Suprapubic skin (tissue), 4 donors: ENCODE measurements around the gene NUMA1. TPM values are rescaled to one million over a fixed set of nuclear protein-coding genes. Genes with fewer than 3 reads are reported as not detected.

Source experiments
- DNase-seq, 2 donors: peaks; one replicate each; pipeline ENCODE4 v3.0.0-alpha.2; 2019; ENCODE audit warnings: low spot score in 2 of 2
- H3K27ac ChIP-seq: fragments of 200-600 bp; sonication (generic); one replicate; pipeline ENCODE4 v1.5.1; 2019
- H3K27me3 ChIP-seq: fragments of 200-600 bp; sonication (generic); one replicate; pipeline ENCODE4 v1.5.1; 2019
- H3K36me3 ChIP-seq: fragments of 200-600 bp; sonication (generic); one replicate; pipeline ENCODE4 v1.5.1; 2019
- H3K4me1 ChIP-seq: fragments of 200-600 bp; sonication (generic); one replicate; pipeline ENCODE4 v1.5.1; 2019
- H3K4me3 ChIP-seq: fragments of 200-600 bp; sonication (generic); one replicate; pipeline ENCODE4 v1.5.1; 2019; ENCODE audit warnings: mild to moderate bottlenecking
- H3K9me3 ChIP-seq: fragments of 200-600 bp; sonication (generic); one replicate; pipeline ENCODE4 v1.5.1; 2019
- EP300 ChIP-seq: sonication (generic); formaldehyde crosslinking; IDR thresholded peaks from one replicate; pipeline ENCODE4 v1.6.1; 2017; ENCODE audit warnings: antibody characterized with exemption
- POLR2A ChIP-seq, 2 donors: fragments of 450-650 bp; IDR thresholded peaks; one replicate each; pipeline ENCODE4 v1.6.1; 2017; ENCODE audit warnings: antibody characterized with exemption in 2 of 2, mild to moderate bottlenecking in 2 of 2, moderate library complexity in 2 of 2
- POLR2AphosphoS5 ChIP-seq, 3 donors: sonication (generic); formaldehyde crosslinking; IDR thresholded peaks; one replicate each; pipeline ENCODE4 v1.6.1; 2017; ENCODE audit warnings: antibody characterized with exemption in 3 of 3
- WGBS: methylation state at CpG from one replicate; pipeline ENCODE4 v1.1.5; 2018; 5-methylcytosine and 5-hydroxymethylcytosine counted together
- total RNA-seq, 4 donors: library from RNA; depleted of rRNA; stranded (reverse); fragments of >200 nt; gene quantifications; one replicate each; pipeline ENCODE4 v1.1.0, GENCODE V29; 2016
- TF ChIP-seq, protein P1 (sequence below), 2 donors: fragments of 200-600 bp in 1 of 2; fragments of 450-650 bp in 1 of 2; sonication (generic) in 1 of 2; IDR thresholded peaks; one replicate each; pipeline ENCODE4 v1.5.1; 2016 to 2019; ENCODE audit warnings: antibody characterized with exemption in 2 of 2, mild to moderate bottlenecking in 1 of 2, moderate library complexity in 1 of 2

The NUMA1 gene
- total RNA-seq, 4 donors from 2014 or later = 296 to 845 (median 452) TPM

DNA sequence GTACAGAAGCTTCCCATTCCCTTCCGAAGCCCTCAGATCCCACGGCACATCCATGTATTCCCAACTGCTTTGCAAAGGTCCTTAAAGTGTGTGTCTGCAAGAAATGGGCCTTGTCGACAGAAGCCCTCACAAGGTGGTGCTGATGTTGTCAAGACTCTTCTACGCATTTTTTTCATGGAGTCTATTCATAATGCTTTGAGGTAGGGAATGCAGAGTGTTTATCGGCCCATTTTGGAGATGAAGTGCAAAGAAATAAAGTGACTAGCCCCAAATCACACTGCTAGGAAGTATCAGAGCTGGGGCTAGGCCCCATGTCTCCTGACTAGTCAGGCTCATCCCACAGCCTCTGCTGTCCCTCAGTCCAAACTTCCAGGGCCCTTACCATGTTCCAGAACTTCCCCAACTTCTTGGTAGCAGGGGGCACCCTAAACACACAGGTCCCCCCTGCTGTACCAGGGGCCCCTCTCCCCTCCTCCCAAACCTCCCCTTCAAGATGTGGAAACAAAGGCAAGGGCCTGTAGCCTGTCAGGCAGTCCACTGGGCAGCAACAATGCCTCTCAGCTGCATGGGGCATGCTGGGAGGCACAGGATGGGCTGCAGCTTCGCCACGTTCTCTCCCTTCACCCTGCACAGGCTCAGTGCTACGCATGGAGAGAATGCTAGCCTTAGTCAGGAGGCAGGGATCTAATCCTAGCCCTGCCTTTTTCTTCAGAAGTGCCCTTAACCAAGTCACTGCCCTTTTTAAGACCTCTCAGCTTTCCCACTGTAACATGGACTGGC, 73.8 kb downstream of the NUMA1 start:
- H3K4me1 ChIP-seq = peaks cover 5% of the 10 kb centered on the region
- H3K9me3 ChIP-seq = no peaks in the 10 kb centered on the region
- no peak overlapping the region for H3K4me3 ChIP-seq
- peaks cover 100% of the 10 kb centered on the region for H3K36me3 ChIP-seq
- no peak overlapping the region for H3K27ac ChIP-seq
- TF ChIP-seq POLR2AphosphoS5 (IDR thresholded peaks at IDR 0.05) = no peak
- no peak for TF ChIP-seq EP300
- TF ChIP-seq, protein P1, sequence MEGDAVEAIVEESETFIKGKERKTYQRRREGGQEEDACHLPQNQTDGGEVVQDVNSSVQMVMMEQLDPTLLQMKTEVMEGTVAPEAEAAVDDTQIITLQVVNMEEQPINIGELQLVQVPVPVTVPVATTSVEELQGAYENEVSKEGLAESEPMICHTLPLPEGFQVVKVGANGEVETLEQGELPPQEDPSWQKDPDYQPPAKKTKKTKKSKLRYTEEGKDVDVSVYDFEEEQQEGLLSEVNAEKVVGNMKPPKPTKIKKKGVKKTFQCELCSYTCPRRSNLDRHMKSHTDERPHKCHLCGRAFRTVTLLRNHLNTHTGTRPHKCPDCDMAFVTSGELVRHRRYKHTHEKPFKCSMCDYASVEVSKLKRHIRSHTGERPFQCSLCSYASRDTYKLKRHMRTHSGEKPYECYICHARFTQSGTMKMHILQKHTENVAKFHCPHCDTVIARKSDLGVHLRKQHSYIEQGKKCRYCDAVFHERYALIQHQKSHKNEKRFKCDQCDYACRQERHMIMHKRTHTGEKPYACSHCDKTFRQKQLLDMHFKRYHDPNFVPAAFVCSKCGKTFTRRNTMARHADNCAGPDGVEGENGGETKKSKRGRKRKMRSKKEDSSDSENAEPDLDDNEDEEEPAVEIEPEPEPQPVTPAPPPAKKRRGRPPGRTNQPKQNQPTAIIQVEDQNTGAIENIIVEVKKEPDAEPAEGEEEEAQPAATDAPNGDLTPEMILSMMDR (IDR thresholded peaks at IDR 0.05) = no peak
- no peak for TF ChIP-seq POLR2A (IDR thresholded peaks at IDR 0.05)
- no peaks in the 10 kb centered on the region for H3K27me3 ChIP-seq
- DNase-seq = peak in 1 of 2 donors; percentile 28
- 81% methylated on average over 8 of the region's 8 CpGs for WGBS

DNA sequence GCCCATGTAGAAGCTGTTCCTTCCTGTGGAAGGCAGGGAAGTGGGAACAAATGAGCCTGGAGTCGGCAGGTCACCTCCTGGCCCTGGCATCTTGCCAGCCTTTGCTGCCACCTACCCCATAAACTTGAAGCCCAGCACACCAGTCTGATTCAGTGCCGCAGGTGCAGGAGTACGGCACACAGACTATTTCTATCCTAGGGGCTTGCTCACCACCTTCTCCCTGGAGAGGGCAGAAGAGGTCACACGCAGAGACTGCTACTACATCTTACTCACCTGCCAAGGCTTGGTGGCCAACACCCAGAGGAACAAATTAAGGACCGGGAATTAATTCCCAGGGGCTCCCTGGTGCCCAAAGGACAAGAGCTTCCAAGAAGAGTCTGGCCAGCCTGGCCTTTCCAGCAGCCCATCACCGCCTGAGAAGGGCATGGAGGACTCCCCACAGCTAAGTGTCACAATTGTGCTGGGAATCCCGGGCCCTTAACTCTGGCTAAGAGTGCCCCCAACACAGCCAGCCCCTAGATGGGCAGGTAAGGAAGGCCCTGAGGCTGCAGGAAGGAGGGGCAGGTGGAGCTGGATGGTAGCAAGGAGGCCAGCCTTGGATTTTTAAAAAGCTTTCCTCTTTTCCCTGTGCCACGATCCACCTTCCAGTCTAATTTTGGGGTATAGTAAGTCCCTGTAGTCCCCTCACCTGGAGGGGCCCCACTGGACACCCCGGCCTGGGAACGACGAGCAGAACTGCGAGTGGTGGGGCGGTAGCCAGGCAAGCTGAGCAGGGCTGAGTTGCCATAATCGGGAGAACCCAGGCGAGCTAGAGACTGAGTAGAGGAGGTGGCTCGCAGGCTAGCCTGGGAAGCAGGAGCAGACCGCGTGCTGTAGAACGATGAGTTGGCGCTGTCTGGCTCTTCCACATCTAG, 74.7 kb downstream of the NUMA1 start:
- H3K27ac ChIP-seq = no peak overlapping the region
- H3K27me3 ChIP-seq = no peaks in the 10 kb centered on the region
- no peak overlapping the region for H3K4me3 ChIP-seq
- WGBS = 85% methylated on average over 11 of the region's 20 CpGs
- TF ChIP-seq, protein P1 (IDR thresholded peaks at IDR 0.05) = no peak
- TF ChIP-seq POLR2A (IDR thresholded peaks at IDR 0.05) = no peak
- TF ChIP-seq POLR2AphosphoS5 (IDR thresholded peaks at IDR 0.05) = no peak
- TF ChIP-seq EP300 = no peak
- no peaks in the 10 kb centered on the region for H3K9me3 ChIP-seq
- DNase-seq = peak in 1 of 2 donors; percentile 54
- H3K36me3 ChIP-seq = peaks cover 100% of the 10 kb centered on the region
- peaks cover under 1% of the 10 kb centered on the region for H3K4me1 ChIP-seq

DNA sequence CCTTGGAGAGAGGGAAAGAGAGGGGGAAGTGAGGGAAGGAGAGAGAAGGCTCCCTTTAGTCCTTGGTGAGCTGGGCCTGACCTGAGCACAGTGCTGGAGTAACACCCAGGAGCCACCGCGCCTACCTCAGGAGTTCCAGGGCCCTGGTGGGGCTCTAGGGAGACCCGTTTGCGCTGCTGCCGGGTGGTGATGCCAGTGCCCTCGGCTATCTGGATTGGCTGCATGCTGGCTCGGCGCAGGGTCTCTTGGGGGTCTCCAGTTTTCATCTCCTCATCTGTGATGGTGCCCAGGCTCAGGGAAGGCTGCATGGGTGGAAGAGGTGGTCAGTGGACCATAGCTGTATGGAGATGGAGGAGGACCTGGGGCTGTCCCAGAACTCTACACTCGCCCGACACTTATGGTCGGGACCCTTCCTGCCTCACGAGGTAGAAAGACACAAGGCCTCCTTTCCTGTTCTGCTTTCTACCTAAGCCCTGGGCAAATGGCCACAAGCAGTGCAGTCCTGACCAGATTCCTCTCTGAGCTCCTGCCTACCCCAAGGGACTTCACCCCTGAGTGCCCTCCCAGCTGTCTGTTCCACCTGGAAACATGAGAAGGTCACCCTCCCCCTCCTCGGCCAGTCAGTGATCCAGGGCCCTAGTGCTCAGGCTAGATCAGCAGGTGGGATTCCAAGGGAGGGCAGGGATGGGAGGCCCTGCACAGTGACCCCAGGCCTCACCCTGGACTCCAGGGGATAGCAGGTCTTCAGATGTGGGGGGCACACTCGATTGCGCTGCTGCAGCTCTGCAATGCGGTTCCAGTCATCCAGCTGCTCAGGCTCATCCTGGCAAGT, 75.6 kb downstream of the NUMA1 start:
- Histone ChIP-seq H3K4me1 (peaks cover 9% of the 10 kb centered on the region), H3K27me3 (no peaks in the 10 kb centered on the region), H3K4me3 (no peak overlapping the region), H3K9me3 (no peaks in the 10 kb centered on the region), H3K36me3 (peaks cover 93% of the 10 kb centered on the region), H3K27ac (no peak overlapping the region)
- no peak for TF ChIP-seq POLR2AphosphoS5 (IDR thresholded peaks at IDR 0.05)
- no peak for TF ChIP-seq EP300
- no peak for TF ChIP-seq POLR2A (IDR thresholded peaks at IDR 0.05)
- TF ChIP-seq, protein P1 (IDR thresholded peaks at IDR 0.05) = no peak
- DNase-seq = no peak
- 89% methylated on average over 6 of the region's 16 CpGs for WGBS

DNA sequence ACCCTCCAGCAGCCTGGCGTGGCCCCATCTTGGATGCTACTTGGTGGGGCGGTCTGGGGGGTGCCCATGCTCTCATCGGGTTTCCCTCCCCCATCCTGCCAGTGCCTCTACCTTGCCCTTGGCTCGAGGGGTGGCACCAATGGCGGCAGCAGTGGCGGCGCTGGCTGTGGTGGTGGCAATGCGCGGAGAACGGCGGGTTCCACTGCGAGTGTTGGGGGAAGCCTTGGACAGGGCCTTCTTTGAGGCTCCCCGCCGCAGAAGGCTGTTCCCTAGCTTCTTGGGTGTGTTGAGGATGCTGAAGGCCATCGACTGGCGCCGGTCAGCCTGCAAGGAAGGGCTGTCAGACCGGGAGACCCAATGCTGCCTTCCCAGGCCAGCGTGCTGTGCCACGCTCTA, 76.6 kb downstream of the NUMA1 start:
- no peak overlapping the region for H3K27ac ChIP-seq
- no peaks in the 10 kb centered on the region for H3K9me3 ChIP-seq
- no peak overlapping the region for H3K4me3 ChIP-seq
- TF ChIP-seq POLR2A (IDR thresholded peaks at IDR 0.05) (no peak), EP300 (no peak), POLR2AphosphoS5 (IDR thresholded peaks at IDR 0.05) (no peak)
- TF ChIP-seq, protein P1 (IDR thresholded peaks at IDR 0.05) = no peak
- no peaks in the 10 kb centered on the region for H3K27me3 ChIP-seq
- H3K4me1 ChIP-seq = peaks cover 19% of the 10 kb centered on the region
- peaks cover 84% of the 10 kb centered on the region for H3K36me3 ChIP-seq
- WGBS = 87% methylated on average over 16 of the region's 20 CpGs
- no peak for DNase-seq
